SK-N-SH treated with all-trans-retinoic acid at 6 μM for 48 hours (cell line): ENCODE results near the gene CNTN1.

ENCODE experiments used
- CSRNP3 ChIP-seq: fragments of 250-450 bp; sonication (Bioruptor Pico); IDR thresholded peaks from 2 replicates; pipeline ENCODE4 v1.5.1; 2021; ENCODE audit warnings: mild to moderate bottlenecking, moderate library complexity
- PATZ1 ChIP-seq: fragments of 250-450 bp; sonication (Bioruptor Pico); IDR thresholded peaks from 2 replicates; pipeline ENCODE4 v1.8.0; 2020; ENCODE audit warnings: mild to moderate bottlenecking, moderate library complexity, borderline replicate concordance
- PPARA ChIP-seq: fragments of 250-450 bp; sonication (Bioruptor Pico); IDR thresholded peaks from 2 replicates; pipeline ENCODE4 v1.5.0; 2020; ENCODE audit warnings: mild to moderate bottlenecking, borderline replicate concordance
- TOX ChIP-seq: fragments of 250-450 bp; sonication (Bioruptor Pico); IDR thresholded peaks from 2 replicates; pipeline ENCODE4 v1.8.0; 2021; ENCODE audit warnings: mild to moderate bottlenecking, moderate library complexity, borderline replicate concordance
- ZNF70 ChIP-seq: fragments of 450-650 bp; formaldehyde crosslinking; IDR thresholded peaks from 2 replicates; pipeline ENCODE4 v1.5.0; 2020; ENCODE audit warnings: mild to moderate bottlenecking, moderate library complexity

- TF ChIP-seq PATZ1, result no peak
- no peak for TF ChIP-seq TOX (CRISPR knock-in tag)
- TF ChIP-seq CSRNP3 (CRISPR knock-in tag), result no peak
- TF ChIP-seq PPARA (CRISPR knock-in tag), result no peak
- no peak for TF ChIP-seq ZNF70 (CRISPR knock-in tag)
Observed at GRCh38 chr12:41108032-41108431, 415.8 kb downstream of the CNTN1 start.
